Fibroblast of peridontal ligament (primary cell): ENCODE measurements around the gene NUTM2B.
"Not testable (repeated sequence)": the region's sequence is repeated elsewhere in the genome, so short reads cannot be mapped to it uniquely, and the experiment has no call there.

Experiments
- DNase-seq: peaks from one replicate; pipeline ENCODE4 v3.0.0-alpha.2; 2010; ENCODE audit errors: extremely low read depth

NUTM2B gene

GRCh38 chr10:79748510-79748909 lies 45.5 kb downstream of the NUTM2B start:
- not testable (repeated sequence) for DNase-seq

DNA sequence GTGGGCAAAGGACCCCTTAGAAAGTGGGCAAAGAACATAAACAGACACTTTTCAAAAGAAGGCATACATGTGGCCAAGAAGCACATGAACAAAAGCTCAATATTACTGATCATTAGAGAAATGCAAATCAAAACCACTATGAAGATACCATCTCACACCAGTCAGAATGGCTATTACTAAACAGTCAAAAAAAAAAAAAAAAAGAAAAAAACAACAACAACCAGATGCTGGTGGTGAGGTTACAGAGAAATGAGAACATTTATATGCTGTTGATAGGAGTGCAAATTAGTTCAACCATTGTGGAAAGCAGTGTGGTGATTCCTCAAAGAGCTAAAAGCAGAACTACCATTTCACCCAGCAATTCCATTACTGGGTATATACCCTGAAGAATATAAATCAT lies 50.6 kb downstream of the NUTM2B start:
- DNase-seq = not testable (repeated sequence)

GRCh38 chr10:79758297-79758993 lies 55.4 kb downstream of the NUTM2B start:
- DNase-seq = not testable (repeated sequence)
